ENCODE results near the gene ITGA2B.
"Not testable (repeated sequence)": the region's sequence is repeated elsewhere in the genome, so short reads cannot be mapped to it uniquely, and the experiment has no call there.

- TF ChIP-seq EZH2phosphoT487 (IDR thresholded peaks at IDR 0.05; ENCODE audit: low read depth); CTCF (IDR thresholded peaks at IDR 0.05; ENCODE audit: low read depth, low read length): not testable (repeated sequence)
Measured at GRCh38 chr17:44394112-44394511, 4.7 kb upstream of the ITGA2B start.

Measured in OCI-LY3 (cell line).